Measurements from ENCODE around the gene GFER. TPM values are rescaled to one million over a fixed set of nuclear protein-coding genes. Genes with fewer than 3 reads are reported as not detected.
A peak's percentile ranks its signal among the peaks of the same experiment; 100 is the strongest.
"Not testable (repeated sequence)": the region's sequence is repeated elsewhere in the genome, so short reads cannot be mapped to it uniquely, and the experiment has no call there.

GFER gene
- total RNA-seq, 1 donor from 2014 or later, result 17.0 TPM

- ATAC-seq, result not testable (repeated sequence)
Observed at GRCh38 chr16:1957434-1958142, 26.4 kb upstream of the GFER start.

- ATAC-seq, result not testable (repeated sequence)
Observed at GRCh38 chr16:1958143-1958491, 25.9 kb upstream of the GFER start.

- ATAC-seq, result peak; percentile 14
Observed at GRCh38 chr16:1958715-1959268, 25.2 kb upstream of the GFER start.

- ATAC-seq, result peak; percentile 83
Observed at GRCh38 chr16:1959269-1960039, 24.5 kb upstream of the GFER start, which contains the start of gene NDUFB10. TSS of gene NDUFB10 (plus strand) at chr16:1959538. CDS start at chr16:1959625, 87 bp downstream.

- peak; percentile 6 for ATAC-seq
Observed at GRCh38 chr16:1960665-1961630, 23.0 kb upstream of the GFER start.

- no peak for ATAC-seq
Observed at GRCh38 chr16:1961651-1962067, 22.3 kb upstream of the GFER start.

- not testable (repeated sequence) for ATAC-seq
Observed at GRCh38 chr16:1962161-1963153, 21.5 kb upstream of the GFER start.

- no peak for ATAC-seq
Observed at GRCh38 chr16:1963806-1964505, 20.0 kb upstream of the GFER start.

GRCh38 chr16:1964506-1965395 lies 19.2 kb upstream of the GFER start, which contains the start of gene RPS2:
TSS of gene RPS2 (minus strand) at chr16:1964826. CDS start at chr16:1964625, 201 bp downstream.
- peak; percentile 94 for ATAC-seq

GRCh38 chr16:1965396-1966001 lies 18.5 kb upstream of the GFER start:
- no peak for ATAC-seq

GRCh38 chr16:1966460-1966859 lies 17.5 kb upstream of the GFER start, which contains the start of gene RNF151:
TSS of gene RNF151 (plus strand) at chr16:1966856. CDS start at chr16:1966882, 26 bp downstream.
- ATAC-seq, result no peak

- ATAC-seq, result no peak
Observed at GRCh38 chr16:1968146-1968953, 15.6 kb upstream of the GFER start.

GRCh38 chr16:1971796-1972489 lies 12.1 kb upstream of the GFER start, which contains the start of gene TBL3:
TSS of gene TBL3 (plus strand) at chr16:1972053. CDS start at chr16:1972165, 112 bp downstream.
- peak; percentile 84 for ATAC-seq

- peak; percentile 51 for ATAC-seq
Observed at GRCh38 chr16:1972490-1972877, 11.5 kb upstream of the GFER start.

GRCh38 chr16:1973461-1974156 lies 10.4 kb upstream of the GFER start:
- no peak for ATAC-seq
